Fibroblast of peridontal ligament (primary cell): Measurements from ENCODE around the gene DUSP5.
A peak's percentile ranks its signal among the peaks of the same experiment; 100 is the strongest.
"Not testable (repeated sequence)": the region's sequence is repeated elsewhere in the genome, so short reads cannot be mapped to it uniquely, and the experiment has no call there.

Experiments
- DNase-seq: peaks from one replicate; pipeline ENCODE4 v3.0.0-alpha.2; 2010; ENCODE audit errors: extremely low read depth

The DUSP5 gene

DNA sequence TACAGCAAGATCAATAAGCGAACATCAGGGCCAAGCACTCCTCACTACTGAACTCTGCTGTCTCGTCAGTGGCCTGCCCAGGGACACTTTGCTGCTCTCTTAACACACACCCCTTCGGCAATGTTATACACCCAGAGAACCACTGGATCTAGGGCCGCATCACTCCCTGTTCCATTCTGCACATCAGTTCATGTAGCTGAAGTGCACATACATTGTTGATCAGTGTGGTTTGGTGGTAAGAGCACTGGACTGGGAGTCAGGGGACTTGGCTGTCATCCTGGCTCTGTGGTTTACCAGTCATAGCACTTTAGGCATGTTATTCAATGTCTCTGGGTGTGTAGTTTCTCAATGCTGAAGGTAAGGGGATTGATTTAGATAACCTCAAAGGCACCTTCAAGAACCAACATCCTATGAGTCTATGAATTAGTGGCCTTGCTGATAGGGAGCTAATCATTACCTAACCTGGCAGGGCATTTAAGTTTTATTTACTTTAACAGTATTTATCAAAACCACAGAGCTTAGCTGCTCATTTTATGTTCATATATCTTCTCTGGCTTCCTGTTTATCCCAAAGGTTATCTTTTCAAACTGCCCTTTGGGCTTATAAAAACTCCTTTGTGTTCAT lies 24.8 kb downstream of the DUSP5 start:
- peak; percentile 30 for DNase-seq

GRCh38 chr10:110523736-110524135 lies 26.0 kb downstream of the DUSP5 start:
- no peak for DNase-seq

GRCh38 chr10:110524179-110524858 lies 26.6 kb downstream of the DUSP5 start:
- DNase-seq, result no peak

DNA sequence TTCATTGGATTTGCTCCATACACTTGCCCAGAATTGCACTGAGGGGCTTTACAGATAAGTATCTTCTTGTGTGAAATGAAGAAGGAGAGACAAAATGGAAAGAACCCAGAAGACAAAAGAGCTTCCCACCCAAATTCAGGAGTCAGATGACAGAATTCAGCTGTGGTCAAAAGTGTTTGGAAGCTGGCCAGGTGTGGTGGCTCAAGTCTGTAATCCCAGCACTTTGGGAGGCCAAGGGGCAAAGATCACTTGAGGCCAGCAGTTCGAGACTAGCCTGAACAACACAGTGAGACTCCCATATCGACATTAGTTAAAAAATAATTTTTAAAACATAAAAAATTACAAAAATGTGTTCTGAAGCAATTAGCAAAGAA lies 27.1 kb downstream of the DUSP5 start:
- peak; percentile 26 for DNase-seq

DNA sequence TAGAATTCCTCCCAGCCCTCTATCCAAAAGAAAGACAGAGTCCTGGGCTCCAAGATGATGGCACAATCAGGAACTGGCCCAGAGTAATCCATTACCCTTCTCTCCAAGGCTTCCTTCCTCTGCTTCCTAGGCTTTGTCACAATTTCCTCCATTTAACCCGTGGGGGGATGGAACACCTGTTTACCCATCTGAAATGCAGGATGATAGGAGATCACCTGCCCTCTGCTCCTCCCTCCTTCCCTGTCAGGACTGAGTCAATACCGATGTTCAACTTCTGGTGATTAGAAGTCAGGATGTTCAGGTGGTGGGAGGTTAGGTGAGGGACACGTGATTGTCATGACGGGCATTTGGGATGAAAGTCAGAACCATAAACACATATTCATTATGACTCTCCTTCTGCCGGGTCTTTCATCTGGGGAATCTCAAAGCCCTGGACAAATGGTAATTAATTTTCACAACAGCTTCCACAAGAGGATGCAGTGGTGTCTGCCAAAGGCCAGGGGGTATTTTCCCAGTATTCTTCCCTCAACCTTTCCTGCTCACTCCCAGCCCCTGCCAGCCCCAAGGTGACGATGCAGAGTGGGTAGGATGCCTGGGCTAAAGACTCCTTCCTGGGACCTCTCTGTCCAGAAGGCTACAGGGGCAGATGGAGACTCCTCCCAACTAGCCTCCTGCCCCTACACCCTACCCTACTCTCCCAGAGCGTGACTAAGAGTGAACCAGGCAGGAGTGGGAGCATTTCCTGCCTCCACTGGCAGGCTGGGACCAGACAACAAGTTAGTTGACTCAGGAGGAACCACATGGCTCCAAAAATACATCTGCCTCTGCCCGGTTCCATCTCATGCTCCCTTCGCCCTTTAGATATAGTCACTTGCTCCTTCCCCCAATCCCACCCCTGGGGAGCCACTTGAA lies 27.9 kb downstream of the DUSP5 start:
- peak; percentile 41 for DNase-seq

DNA sequence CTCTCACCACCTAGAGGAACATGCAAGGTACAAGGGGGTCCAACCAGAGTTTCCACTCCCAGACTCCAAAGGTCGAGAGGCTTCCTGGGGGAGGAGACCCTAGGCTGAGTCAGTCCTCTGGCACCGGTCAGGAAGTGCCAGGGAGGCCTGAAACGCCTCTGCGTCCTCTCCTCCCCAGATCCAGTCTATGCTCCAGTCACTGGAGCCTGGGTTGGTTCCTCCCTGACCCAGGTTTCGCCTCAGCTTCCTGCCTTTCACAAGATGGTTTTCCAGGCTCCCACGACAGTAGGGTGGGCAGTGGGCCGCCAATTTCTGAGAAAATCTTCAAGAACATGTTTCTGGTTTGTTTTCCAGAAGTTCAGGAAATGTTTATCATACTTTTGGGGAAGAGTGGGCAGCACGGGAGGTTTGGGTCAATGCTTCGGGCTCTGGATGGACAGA lies 30.0 kb downstream of the DUSP5 start:
- DNase-seq, result peak; percentile 49

GRCh38 chr10:110528224-110528996 lies 30.7 kb downstream of the DUSP5 start:
- DNase-seq, result peak; percentile 71

DNA sequence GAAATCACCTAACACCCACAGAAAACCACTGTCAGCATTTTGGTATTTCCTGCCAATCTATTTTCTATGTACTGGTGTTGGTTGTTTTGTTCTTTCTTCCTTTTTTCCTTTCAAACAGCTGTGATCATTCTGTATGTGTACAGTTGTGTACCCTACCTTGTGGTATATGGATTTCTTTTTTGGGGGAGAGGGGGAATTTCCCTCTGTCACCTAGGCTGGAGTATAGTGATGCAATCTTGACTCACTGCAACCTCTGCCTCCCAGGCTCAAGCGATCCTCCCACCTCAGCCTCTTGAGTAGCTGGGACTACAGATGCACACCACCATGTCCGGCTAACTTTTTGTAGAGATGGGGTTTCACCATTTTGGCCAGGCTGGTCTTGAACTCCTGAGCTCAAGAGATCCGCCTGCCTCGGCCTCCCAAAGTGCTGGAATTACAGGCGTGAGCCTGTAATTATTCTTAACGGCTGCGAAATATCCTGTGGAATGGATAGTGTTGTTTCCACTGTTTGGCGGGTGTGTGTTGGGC lies 31.4 kb downstream of the DUSP5 start:
- not testable (repeated sequence) for DNase-seq

GRCh38 chr10:110529596-110530011 lies 31.9 kb downstream of the DUSP5 start:
- no peak for DNase-seq

DNA sequence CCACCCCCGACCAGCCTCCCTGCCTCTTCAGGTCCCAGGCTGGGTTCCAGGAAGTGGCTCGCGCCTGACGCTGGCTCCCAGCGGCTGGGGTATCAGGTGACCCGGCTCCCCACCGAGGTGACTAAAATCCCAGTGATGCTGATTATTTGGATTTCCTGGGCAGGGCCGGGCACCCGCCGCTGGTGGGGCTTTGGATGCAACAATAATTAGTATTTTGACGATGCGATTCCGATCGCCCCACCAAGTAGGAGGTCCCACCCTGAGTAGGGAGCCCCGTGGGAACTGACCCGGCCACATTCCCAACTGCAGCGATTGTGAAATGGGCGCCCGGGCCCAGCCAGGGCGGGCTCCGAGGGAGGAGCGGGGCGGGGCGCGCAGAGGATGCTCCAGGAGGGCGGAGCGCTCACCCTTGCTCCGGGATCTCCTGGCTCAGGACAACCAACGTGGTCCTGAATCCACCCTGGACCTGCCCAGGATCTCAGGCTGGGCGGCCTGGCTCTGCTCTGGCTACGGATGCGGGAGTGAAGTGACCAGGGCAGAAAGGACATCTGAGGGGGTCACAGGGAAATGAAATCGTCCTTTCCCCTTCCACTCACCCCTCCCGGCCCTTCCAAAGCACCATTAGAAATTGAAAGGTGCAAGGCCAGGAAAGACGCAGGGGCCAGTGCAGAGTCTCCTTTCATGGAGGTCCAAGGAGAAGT lies 32.6 kb downstream of the DUSP5 start:
- peak; percentile 42 for DNase-seq

DNA sequence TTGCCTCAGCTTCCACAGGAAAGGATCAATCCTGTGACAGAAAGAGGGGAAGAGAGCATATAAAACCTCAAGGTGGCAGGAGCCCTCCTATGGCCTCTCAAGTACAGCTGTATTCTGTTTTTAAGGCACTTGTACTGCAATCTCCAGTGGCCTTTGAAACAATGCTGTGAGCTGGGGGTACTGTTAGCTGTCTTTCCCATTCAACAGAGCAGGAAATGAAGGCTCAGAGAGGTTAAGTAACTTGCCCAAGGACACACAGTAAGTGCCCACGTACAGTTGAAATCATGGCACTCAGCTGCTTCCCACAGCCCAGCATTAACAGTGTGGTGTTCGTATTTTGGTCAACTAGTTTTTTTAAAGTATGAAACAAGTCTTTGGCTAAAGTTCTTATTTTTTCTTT lies 34.0 kb downstream of the DUSP5 start:
- no peak for DNase-seq

DNA sequence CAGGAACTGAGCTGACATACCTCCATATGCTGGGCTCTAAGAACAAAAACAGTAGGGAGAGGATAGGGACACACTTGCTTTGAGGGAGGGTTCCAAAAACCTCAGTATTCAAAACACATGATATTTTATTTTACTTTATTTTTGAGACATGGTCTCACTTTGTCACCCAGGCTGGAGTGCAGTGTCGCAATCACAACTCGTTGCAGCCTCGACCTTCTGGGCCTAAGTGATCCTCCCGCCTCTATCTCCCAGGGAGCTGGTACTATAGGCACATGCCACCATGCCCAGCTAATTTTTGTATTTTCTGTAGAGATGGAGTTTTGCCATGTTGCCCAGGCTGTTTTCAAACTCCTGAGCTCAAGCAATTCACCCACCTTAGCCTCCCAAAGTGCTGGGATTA lies 34.9 kb downstream of the DUSP5 start:
- not testable (repeated sequence) for DNase-seq

- no peak for DNase-seq
Measured at GRCh38 chr10:110533149-110533548, 35.4 kb downstream of the DUSP5 start.

DNA sequence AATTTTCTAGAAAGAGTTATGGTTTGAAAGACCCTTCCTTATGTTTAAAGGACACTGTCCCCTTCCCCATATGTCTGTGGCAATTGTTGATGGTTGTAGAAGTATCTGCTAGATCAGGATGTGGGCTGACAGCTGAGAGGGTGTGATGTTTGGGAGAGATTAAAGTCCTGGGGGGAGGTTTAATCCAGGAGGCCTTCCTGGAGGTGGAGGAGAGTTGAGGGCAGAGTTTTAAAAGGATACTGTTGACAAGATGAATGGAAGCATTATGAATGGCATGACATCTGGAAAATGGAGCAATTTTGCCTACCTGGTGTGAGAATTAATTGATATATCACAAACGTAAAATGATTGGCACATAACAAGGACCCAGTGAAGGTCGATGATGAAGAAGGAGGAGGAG lies 36.9 kb downstream of the DUSP5 start:
- no peak for DNase-seq

GRCh38 chr10:110535958-110536891 lies 38.5 kb downstream of the DUSP5 start:
- DNase-seq, result peak; percentile 59

DNA sequence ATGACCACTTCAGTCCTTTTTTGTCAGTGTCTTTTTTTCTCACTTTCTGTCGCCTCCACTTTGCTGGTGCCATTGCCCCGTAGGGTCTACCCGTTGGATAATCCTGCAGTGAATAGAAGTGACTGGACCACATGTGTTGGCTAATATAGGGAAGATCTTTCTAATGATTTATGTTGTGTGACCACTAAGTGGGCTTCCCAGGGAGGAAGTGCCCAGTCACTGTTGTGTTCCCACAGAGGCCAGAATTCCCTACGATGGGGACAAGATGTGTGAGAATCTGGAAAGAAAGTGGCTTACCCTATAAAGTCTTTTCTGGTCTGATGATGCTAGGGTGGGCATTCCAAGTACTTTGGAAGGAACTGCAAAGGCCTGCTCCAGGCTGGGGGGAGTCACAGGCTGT lies 41.4 kb downstream of the DUSP5 start:
- DNase-seq, result no peak

GRCh38 chr10:110540031-110540430 lies 42.3 kb downstream of the DUSP5 start:
- no peak for DNase-seq

GRCh38 chr10:110544958-110545537 lies 47.3 kb downstream of the DUSP5 start:
- peak; percentile 76 for DNase-seq

DNA sequence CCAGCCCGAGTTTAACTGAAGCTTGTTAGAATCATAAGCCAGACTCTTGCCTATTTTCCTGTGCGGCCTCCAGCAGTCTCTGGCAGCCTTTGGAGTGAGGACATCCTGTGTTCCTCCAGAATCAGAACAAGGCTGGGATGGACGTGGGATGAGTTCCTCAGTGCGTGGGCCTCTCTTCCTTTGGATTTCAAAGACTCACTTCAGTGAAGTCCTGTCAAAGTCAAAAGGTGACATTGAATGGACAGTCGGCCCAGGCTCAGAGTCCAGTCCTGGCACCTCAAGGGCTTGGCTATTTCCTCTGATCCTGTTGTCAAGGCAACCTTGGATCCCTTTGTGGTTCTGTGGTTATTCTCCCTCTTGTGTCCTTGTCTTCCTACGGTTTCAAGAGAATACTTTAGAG lies 48.4 kb downstream of the DUSP5 start:
- DNase-seq, result no peak
